Erythroblast (primary cell): Measurements from ENCODE around the gene AMBRA1.

ENCODE experiments used
- GATA1 ChIP-seq: IDR thresholded peaks from 2 replicates; pipeline ENCODE4 v1.6.1; 2011; ENCODE audit warnings: low read depth, mild to moderate bottlenecking, control low read depth, low read length, moderate library complexity
- POLR2A ChIP-seq: IDR thresholded peaks from 2 replicates; pipeline ENCODE4 v1.6.1; 2011; ENCODE audit warnings: mild to moderate bottlenecking, low read length

GRCh38 chr11:46435679-46436078, 158.1 kb downstream of the AMBRA1 start:
- TF ChIP-seq POLR2A (no peak), GATA1 (no peak)
